HG03457 (cell line): ENCODE data around the gene SPATC1L.
"Not testable (repeated sequence)": the region's sequence is repeated elsewhere in the genome, so short reads cannot be mapped to it uniquely, and the experiment has no call there.

Source experiments
- ATAC-seq: cut with Tn5 transposase; IDR thresholded peaks from one replicate; pipeline ENCODE4 v1.9.1; 2021; ENCODE audit warnings: moderate number of reproducible peaks; ENCODE audit not compliant: unreplicated experiment

Gene SPATC1L

GRCh38 chr21:46184625-46185555 lies 631 bp upstream of the SPATC1L start:
- no peak for ATAC-seq

- not testable (repeated sequence) for ATAC-seq
Observed at GRCh38 chr21:46183337-46183909, 836 bp downstream of the SPATC1L start.

GRCh38 chr21:46182548-46183336 lies 1.5 kb downstream of the SPATC1L start:
- ATAC-seq, result no peak

GRCh38 chr21:46181953-46182547 lies 2.2 kb downstream of the SPATC1L start:
- no peak for ATAC-seq

- no peak for ATAC-seq
Observed at GRCh38 chr21:46181436-46181835, 2.8 kb downstream of the SPATC1L start.

- no peak for ATAC-seq
Observed at GRCh38 chr21:46180778-46181391, 3.4 kb downstream of the SPATC1L start.

GRCh38 chr21:46180079-46180722 lies 4.1 kb downstream of the SPATC1L start:
- ATAC-seq, result no peak

GRCh38 chr21:46179708-46180078 lies 4.6 kb downstream of the SPATC1L start:
- no peak for ATAC-seq

GRCh38 chr21:46178961-46179360 lies 5.3 kb downstream of the SPATC1L start:
- ATAC-seq, result no peak

GRCh38 chr21:46176443-46177129 lies 7.7 kb downstream of the SPATC1L start:
- ATAC-seq, result not testable (repeated sequence)

- ATAC-seq, result no peak
Observed at GRCh38 chr21:46173573-46173972, 10.7 kb downstream of the SPATC1L start.

GRCh38 chr21:46172863-46173528 lies 11.3 kb downstream of the SPATC1L start:
- no peak for ATAC-seq

GRCh38 chr21:46171996-46172862 lies 12.0 kb downstream of the SPATC1L start:
- ATAC-seq, result no peak

GRCh38 chr21:46171585-46171984 lies 12.7 kb downstream of the SPATC1L start:
- no peak for ATAC-seq

GRCh38 chr21:46170436-46171193 lies 13.6 kb downstream of the SPATC1L start:
- not testable (repeated sequence) for ATAC-seq

GRCh38 chr21:46168659-46169386 lies 15.4 kb downstream of the SPATC1L start:
- ATAC-seq, result no peak

GRCh38 chr21:46168238-46168637 lies 16.0 kb downstream of the SPATC1L start:
- ATAC-seq, result no peak
